Type B pancreatic cell (in vitro differentiated cells): Measurements from ENCODE around the gene SLC26A1. TPM values are rescaled to one million over a fixed set of nuclear protein-coding genes. Genes with fewer than 3 reads are reported as not detected.
A peak's percentile ranks its signal among the peaks of the same experiment; 100 is the strongest.

Source experiments
- DNase-seq: peaks from one replicate; pipeline ENCODE4 v3.0.0; 2021; ENCODE audit warnings: mixed read lengths; ENCODE audit not compliant: unreplicated experiment; ENCODE audit errors: extremely low spot score
- H3K27ac Mint-ChIP-seq: 2 replicates; pipeline ENCODE4 v1.8.0; 2021; ENCODE audit warnings: mild to moderate bottlenecking, mixed read lengths
- H3K27me3 Mint-ChIP-seq: 2 replicates; pipeline ENCODE4 v1.8.0; 2021; ENCODE audit warnings: mixed read lengths
- H3K36me3 Mint-ChIP-seq: 2 replicates; pipeline ENCODE4 v1.8.0; 2021; ENCODE audit warnings: mixed read lengths
- H3K4me1 Mint-ChIP-seq: one replicate; pipeline ENCODE4 v1.8.0; 2021; ENCODE audit warnings: mixed read lengths; ENCODE audit not compliant: unreplicated experiment
- H3K4me3 Mint-ChIP-seq: 2 replicates; pipeline ENCODE4 v1.8.0; 2021; ENCODE audit warnings: mild to moderate bottlenecking, mixed read lengths
- H3K9me3 Mint-ChIP-seq: 2 replicates; pipeline ENCODE4 v1.8.0; 2021; ENCODE audit warnings: mixed read lengths
- CTCF ChIP-seq: fragments of 200-600 bp; sonication (generic); conservative IDR thresholded peaks from 2 replicates; pipeline ENCODE4 v1.5.0; 2021; ENCODE audit warnings: antibody characterized with exemption, mild to moderate bottlenecking
- long read RNA-seq: library from polyadenylated mRNA; unstranded; transcript quantifications from one replicate; pipeline ENCODE4 v2.0.0, GENCODE V29; 2020
- total RNA-seq: library from RNA; stranded (reverse); gene quantifications from 2 replicates; pipeline ENCODE4 v1.2.1, GENCODE V29; 2021; ENCODE audit warnings: low replicate concordance

SLC26A1 gene
- 2.8 and 3.8 TPM in 2 replicates for total RNA-seq
- long read RNA-seq, partial matches to known transcripts: 0 of 1 reads
- long read RNA-seq, other reads (novel, unspliced or antisense): 1 of 1 reads

- TF ChIP-seq CTCF: no peak
- Mint-ChIP-seq H3K27me3 (peaks cover 17% of the 10 kb centered on the region), H3K4me3 (peak within 1 kb of the TSS; percentile 53), H3K9me3 (no peaks in the 10 kb centered on the region), H3K4me1 (no peaks in the 10 kb centered on the region), H3K36me3 (no peaks in the 10 kb centered on the region), H3K27ac (peak within 1 kb of the TSS; percentile 76)
- DNase-seq: no peak
Observed at GRCh38 chr4:993111-994029, at the start of gene SLC26A1. TSS of gene SLC26A1 (minus strand) at chr4:993404. CDS start at chr4:991703, 1,701 bp downstream.

GRCh38 chr4:1042352-1043055 is 49.3 kb upstream of the SLC26A1 start:
- Mint-ChIP-seq H3K4me3 (no peak overlapping the region), H3K27me3 (peaks cover 3% of the 10 kb centered on the region), H3K27ac (no peak overlapping the region), H3K9me3 (no peaks in the 10 kb centered on the region), H3K36me3 (no peaks in the 10 kb centered on the region), H3K4me1 (peaks cover 15% of the 10 kb centered on the region)
- no peak for DNase-seq
- TF ChIP-seq CTCF: no peak

- Mint-ChIP-seq H3K27ac (peak overlapping the region; percentile 73), H3K4me3 (peak overlapping the region; percentile 61), H3K9me3 (no peaks in the 10 kb centered on the region), H3K36me3 (no peaks in the 10 kb centered on the region), H3K27me3 (peaks cover 3% of the 10 kb centered on the region), H3K4me1 (peaks cover 15% of the 10 kb centered on the region)
- no peak for TF ChIP-seq CTCF
- DNase-seq: no peak
Observed at GRCh38 chr4:1041936-1042330, 48.7 kb upstream of the SLC26A1 start.

DNA sequence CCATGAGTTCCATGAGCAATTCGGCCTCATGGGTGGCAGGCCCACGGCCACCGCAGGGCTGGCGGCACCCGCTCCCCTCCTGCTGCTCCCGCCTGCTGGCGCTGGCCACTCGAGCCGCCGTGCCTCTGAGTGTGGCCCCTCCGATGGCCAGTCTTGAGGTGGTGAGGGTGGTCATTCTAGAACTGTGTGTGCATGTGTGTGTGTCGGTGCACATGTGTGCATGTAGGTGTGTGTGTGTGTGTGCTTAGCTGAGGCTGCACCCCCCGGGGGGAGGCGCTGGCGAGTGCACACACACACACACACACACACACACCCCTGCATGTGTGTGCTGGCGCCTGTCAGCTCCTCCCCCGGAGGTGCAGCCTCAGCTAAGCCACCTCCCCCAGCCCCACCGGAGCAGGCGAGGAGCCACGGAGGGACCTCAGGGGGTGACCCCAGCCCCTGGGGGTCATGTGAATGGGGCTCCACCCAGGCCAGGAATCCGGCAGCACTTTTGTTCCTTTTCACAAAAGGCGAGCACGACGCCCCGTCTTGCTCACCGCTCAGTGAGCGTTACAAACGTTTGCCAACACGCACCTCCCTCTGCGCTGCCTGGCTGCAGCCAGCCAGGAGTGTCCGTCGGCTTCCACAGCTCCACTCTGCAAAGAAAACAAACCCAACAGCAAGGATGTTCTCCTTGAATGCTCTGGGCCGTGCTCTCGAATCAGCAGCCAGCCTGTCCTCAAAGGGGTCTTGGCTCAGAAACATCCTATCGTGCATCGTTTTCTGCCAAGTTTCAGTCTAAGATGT is 48.1 kb upstream of the SLC26A1 start:
- Mint-ChIP-seq H3K9me3 (no peaks in the 10 kb centered on the region), H3K36me3 (no peaks in the 10 kb centered on the region), H3K4me1 (peaks cover 15% of the 10 kb centered on the region), H3K27ac (peak overlapping the region; percentile 73), H3K4me3 (peak overlapping the region; percentile 61), H3K27me3 (peaks cover 3% of the 10 kb centered on the region)
- DNase-seq: no peak
- no peak for TF ChIP-seq CTCF
